ENCODE results near the gene PTPN2.

PTPN2 gene

DNA sequence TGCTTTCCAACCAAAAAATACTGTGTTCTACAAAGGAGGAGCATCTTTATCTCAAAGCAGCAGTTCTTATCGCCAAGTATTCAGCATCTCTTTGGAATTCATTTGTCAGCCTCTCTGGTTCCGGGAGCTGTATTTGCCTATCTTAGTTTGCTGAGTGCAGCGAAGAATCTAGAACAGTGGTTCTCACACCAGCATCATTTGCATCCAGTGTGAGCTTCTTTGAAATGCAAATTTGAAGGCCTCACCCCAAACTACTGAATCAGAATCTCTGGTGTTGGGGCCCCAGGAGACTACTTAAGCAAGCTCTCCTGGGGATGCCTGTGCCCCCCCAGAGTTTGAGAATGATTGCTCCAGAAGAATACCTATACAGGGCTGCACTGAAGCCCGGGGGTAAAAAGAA is 1.5 kb upstream of the PTPN2 start:
- Histone ChIP-seq H3K18ac (ENCODE audit: low read length) (no peak overlapping the region), H3K36me3 (replicated peaks in 1 of 2; ENCODE audit: control insufficient read depth in 2 of 2, insufficient read depth in 2 of 2, low read length in 2 of 2) (no peaks in the 10 kb centered on the region), H2AFZ (ENCODE audit: low read length) (no peak overlapping the region), H3K4me1 (ENCODE audit: control insufficient read depth in 2 of 2, insufficient read depth in 1 of 2, low read depth in 1 of 2, low read length in 2 of 2) (peaks cover 5 to 8% of the 10 kb centered on the region in 2 donors), H4K91ac (ENCODE audit: low read depth, low read length, poor library complexity) (no peak overlapping the region), H2BK120ac (ENCODE audit: low read depth, low read length) (no peak overlapping the region), H4K8ac (ENCODE audit: low read depth, low read length) (no peak overlapping the region), H2BK15ac (ENCODE audit: low read length) (no peak overlapping the region), H3K27ac (replicated peaks; ENCODE audit: low read length) (no peak overlapping the region), H2AK5ac (ENCODE audit: low read depth, low read length) (no peak overlapping the region), H2BK5ac (ENCODE audit: low read length) (no peak overlapping the region), H3K9me3 (replicated peaks in 1 of 2; ENCODE audit: control insufficient read depth in 2 of 2, insufficient read depth in 1 of 2, low read depth in 1 of 2, low read length in 2 of 2) (peaks cover under 1 to 5% of the 10 kb centered on the region in 2 donors), H3K14ac (ENCODE audit: low read length) (no peak overlapping the region), H3K27me3 (ENCODE audit: control insufficient read depth in 3 of 3, insufficient read depth in 3 of 3, low read depth in 1 of 3, low read length in 3 of 3) (no peaks in the 10 kb centered on the region), H3K4ac (ENCODE audit: low read length) (no peak overlapping the region), H3K23ac (ENCODE audit: low read depth, low read length, poor library complexity) (no peak overlapping the region), H3K79me1 (ENCODE audit: low read depth, low read length) (peaks cover 6% of the 10 kb centered on the region), H2BK12ac (ENCODE audit: low read length) (no peak overlapping the region), H3K4me3 (ENCODE audit: low read length in 2 of 2) (no peak overlapping the region), H3K4me2 (ENCODE audit: insufficient read depth, low read length, poor library complexity, severe bottlenecking) (no peak overlapping the region), H3K9ac (ENCODE audit: low read depth, low read length, poor library complexity) (no peak overlapping the region)
- no CpG with 5 or more reads among the region's 4 CpGs for WGBS, 2 donors (ENCODE audit: extremely low coverage in 2 of 2, insufficient read length in 2 of 2, insufficient replicate concordance in 1 of 2)
- DNase-seq (ENCODE audit: low spot score) = no peak

DNA sequence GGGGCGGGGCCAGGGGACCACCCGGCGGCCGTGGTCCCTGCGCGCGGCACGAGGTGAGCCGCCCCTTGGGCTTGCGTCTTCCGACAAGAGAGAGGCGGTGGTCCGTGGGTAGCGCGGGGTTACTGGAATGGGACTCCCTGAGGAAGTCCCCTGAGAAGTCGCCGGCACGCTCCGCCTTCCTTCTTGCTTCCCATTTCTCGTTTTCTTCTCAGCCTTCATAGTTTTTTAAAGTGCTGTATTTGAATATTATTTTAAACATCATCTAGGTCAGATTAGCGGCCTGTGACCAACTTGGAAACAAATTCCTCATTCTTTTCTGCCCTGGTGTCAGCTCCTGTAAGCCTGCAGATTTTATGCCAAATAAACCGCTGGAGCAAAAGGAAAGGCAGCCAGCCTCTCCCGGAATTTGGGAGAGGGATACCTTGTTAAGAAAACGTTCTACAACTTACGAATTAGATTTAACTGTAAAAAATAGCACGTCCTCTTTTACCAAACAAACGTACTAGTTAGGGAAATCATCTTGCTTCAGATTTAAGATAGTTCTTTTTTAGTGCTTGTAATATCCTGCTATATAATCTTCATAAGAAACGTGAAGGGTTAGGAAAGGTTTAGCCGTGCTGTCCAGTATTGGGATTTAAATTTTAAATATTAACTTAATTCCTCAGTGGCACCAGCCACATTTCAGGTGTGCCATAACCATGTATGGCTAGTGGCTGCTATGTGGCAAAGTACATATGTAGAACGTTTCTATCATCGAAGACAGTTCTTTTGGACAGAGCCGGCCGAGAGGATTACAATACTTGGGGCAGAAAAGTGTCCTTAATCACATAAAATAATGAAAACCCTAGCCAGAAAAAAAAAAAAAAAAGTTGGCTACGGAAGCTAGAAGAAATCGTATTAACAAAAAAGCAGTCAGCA is 628 bp upstream of the PTPN2 start:
- Histone ChIP-seq H4K91ac (ENCODE audit: low read depth, low read length, poor library complexity) (no peak overlapping the region), H3K4me3 (ENCODE audit: low read length in 2 of 2) (peak overlapping the region; percentile 79 to 94), H3K23ac (ENCODE audit: low read depth, low read length, poor library complexity) (no peak overlapping the region), H3K14ac (ENCODE audit: low read length) (no peak overlapping the region), H2BK12ac (ENCODE audit: low read length) (no peak overlapping the region), H3K9me3 (replicated peaks in 1 of 2; ENCODE audit: control insufficient read depth in 2 of 2, insufficient read depth in 1 of 2, low read depth in 1 of 2, low read length in 2 of 2) (no peaks in the 10 kb centered on the region), H3K27ac (replicated peaks; ENCODE audit: low read length) (no peak overlapping the region), H2BK15ac (ENCODE audit: low read length) (no peak overlapping the region), H3K36me3 (replicated peaks in 1 of 2; ENCODE audit: control insufficient read depth in 2 of 2, insufficient read depth in 2 of 2, low read length in 2 of 2) (no peaks in the 10 kb centered on the region), H3K27me3 (ENCODE audit: control insufficient read depth in 3 of 3, insufficient read depth in 3 of 3, low read depth in 1 of 3, low read length in 3 of 3) (no peaks in the 10 kb centered on the region), H3K4me1 (ENCODE audit: control insufficient read depth in 2 of 2, insufficient read depth in 1 of 2, low read depth in 1 of 2, low read length in 2 of 2) (peaks cover 7 to 8% of the 10 kb centered on the region in 2 donors), H2BK5ac (ENCODE audit: low read length) (no peak overlapping the region), H3K79me1 (ENCODE audit: low read depth, low read length) (peaks cover 6% of the 10 kb centered on the region), H3K9ac (ENCODE audit: low read depth, low read length, poor library complexity) (no peak overlapping the region), H3K18ac (ENCODE audit: low read length) (no peak overlapping the region), H2BK120ac (ENCODE audit: low read depth, low read length) (no peak overlapping the region), H4K8ac (ENCODE audit: low read depth, low read length) (no peak overlapping the region), H2AFZ (ENCODE audit: low read length) (peak overlapping the region; percentile 98), H3K4ac (ENCODE audit: low read length) (no peak overlapping the region), H3K4me2 (ENCODE audit: insufficient read depth, low read length, poor library complexity, severe bottlenecking) (peak overlapping the region; percentile 55), H2AK5ac (ENCODE audit: low read depth, low read length) (no peak overlapping the region)
- no peak for DNase-seq (ENCODE audit: low spot score)
- no CpG with 5 or more reads among the region's 35 CpGs for WGBS, 2 donors (ENCODE audit: extremely low coverage in 2 of 2, insufficient read length in 2 of 2, insufficient replicate concordance in 1 of 2)

DNA sequence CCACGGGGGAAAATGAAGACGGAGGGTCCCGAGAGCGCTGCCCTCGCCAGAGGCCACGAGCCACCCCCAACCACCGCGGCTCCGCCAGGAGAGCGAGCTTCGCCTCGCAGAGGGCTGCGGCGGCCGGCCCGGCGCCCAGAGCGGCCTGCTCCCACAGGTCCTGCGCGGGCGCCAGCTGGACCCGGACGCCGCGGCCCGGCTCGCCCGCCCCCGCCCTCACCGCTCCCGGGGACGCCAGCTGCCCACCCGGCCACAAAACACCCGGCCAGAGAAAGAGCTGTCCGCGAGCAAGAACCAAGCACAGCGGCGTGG is 709 bp downstream of the PTPN2 start:
- H3K23ac ChIP-seq (ENCODE audit: low read depth, low read length, poor library complexity) = no peak overlapping the region
- H3K4ac ChIP-seq (ENCODE audit: low read length) = peak overlapping the region; percentile 80
- peak overlapping the region; percentile 97 for H3K27ac ChIP-seq (replicated peaks; ENCODE audit: low read length)
- H3K4me1 ChIP-seq (ENCODE audit: control insufficient read depth in 2 of 2, insufficient read depth in 1 of 2, low read depth in 1 of 2, low read length in 2 of 2) = peaks cover 8 to 12% of the 10 kb centered on the region in 2 donors
- peak overlapping the region; percentile 38 for H2BK120ac ChIP-seq (ENCODE audit: low read depth, low read length)
- peak overlapping the region; percentile 98 for H2AFZ ChIP-seq (ENCODE audit: low read length)
- peak overlapping the region; percentile 91 for H2BK5ac ChIP-seq (ENCODE audit: low read length)
- H3K79me1 ChIP-seq (ENCODE audit: low read depth, low read length) = peaks cover 6% of the 10 kb centered on the region
- no peak overlapping the region for H4K91ac ChIP-seq (ENCODE audit: low read depth, low read length, poor library complexity)
- no peak overlapping the region for H2BK12ac ChIP-seq (ENCODE audit: low read length)
- no peak overlapping the region for H2BK15ac ChIP-seq (ENCODE audit: low read length)
- H3K36me3 ChIP-seq (replicated peaks in 1 of 2; ENCODE audit: control insufficient read depth in 2 of 2, insufficient read depth in 2 of 2, low read length in 2 of 2) = no peaks in the 10 kb centered on the region
- H4K8ac ChIP-seq (ENCODE audit: low read depth, low read length) = no peak overlapping the region
- peak overlapping the region; percentile 74 for H2AK5ac ChIP-seq (ENCODE audit: low read depth, low read length)
- peak overlapping the region; percentile 89 to 94 for H3K4me3 ChIP-seq (ENCODE audit: low read length in 2 of 2)
- peak overlapping the region; percentile 92 for H3K14ac ChIP-seq (ENCODE audit: low read length)
- H3K9me3 ChIP-seq (replicated peaks in 1 of 2; ENCODE audit: control insufficient read depth in 2 of 2, insufficient read depth in 1 of 2, low read depth in 1 of 2, low read length in 2 of 2) = no peaks in the 10 kb centered on the region
- DNase-seq (ENCODE audit: low spot score) = no peak
- H3K18ac ChIP-seq (ENCODE audit: low read length) = peak overlapping the region; percentile 97
- H3K27me3 ChIP-seq (ENCODE audit: control insufficient read depth in 3 of 3, insufficient read depth in 3 of 3, low read depth in 1 of 3, low read length in 3 of 3) = no peaks in the 10 kb centered on the region
- H3K9ac ChIP-seq (ENCODE audit: low read depth, low read length, poor library complexity) = peak overlapping the region; percentile 95
- peak overlapping the region; percentile 79 for H3K4me2 ChIP-seq (ENCODE audit: insufficient read depth, low read length, poor library complexity, severe bottlenecking)
- WGBS, 2 donors (ENCODE audit: extremely low coverage in 2 of 2, insufficient read length in 2 of 2, insufficient replicate concordance in 1 of 2) = no CpG with 5 or more reads among the region's 38 CpGs

DNA sequence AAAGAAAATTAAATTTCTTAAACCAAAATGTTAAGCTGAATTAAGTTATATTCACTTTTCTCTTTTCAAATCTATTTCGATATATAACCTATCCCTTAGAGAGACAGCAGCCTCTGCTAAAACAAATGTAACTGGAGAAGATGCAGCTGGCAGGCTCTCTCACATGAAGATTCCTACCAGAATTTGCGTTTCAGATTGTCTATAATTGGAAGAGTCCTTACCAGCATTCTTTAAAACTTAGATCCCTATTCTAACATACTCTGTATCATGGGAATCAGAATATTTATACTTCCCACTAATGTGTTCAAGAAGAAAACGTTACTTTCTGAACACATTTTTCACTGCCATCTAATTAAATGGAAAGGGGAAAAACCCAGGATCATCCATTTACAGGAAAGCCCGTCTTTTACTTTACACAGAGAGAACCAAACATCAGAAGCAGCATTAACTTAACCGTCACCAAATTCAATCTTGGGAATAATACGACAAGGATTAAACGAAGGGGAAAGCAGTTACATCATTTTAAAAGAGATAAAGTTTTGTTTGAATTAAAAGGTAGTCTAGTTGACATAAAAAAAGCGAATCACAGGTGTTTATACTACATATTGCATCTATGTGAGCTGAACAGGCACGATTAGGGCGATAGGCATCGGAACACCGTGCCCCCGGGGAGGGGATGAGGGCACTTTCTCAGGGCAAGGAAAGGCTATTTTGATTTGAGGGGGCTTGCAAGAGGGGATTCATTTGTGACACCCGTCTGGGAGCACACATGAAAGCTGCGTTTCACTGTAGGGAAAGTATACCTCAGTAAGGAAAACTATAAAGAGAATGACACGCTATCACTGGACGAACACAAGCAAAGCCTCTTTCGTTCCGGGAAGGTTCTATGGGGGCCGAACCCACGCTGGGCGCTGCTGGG is 1.3 kb downstream of the PTPN2 start:
- Histone ChIP-seq H3K79me1 (ENCODE audit: low read depth, low read length) (peaks cover 6% of the 10 kb centered on the region), H2BK120ac (ENCODE audit: low read depth, low read length) (peak overlapping the region; percentile 38), H3K14ac (ENCODE audit: low read length) (peak overlapping the region; percentile 92), H3K23ac (ENCODE audit: low read depth, low read length, poor library complexity) (no peak overlapping the region), H3K9me3 (replicated peaks in 1 of 2; ENCODE audit: control insufficient read depth in 2 of 2, insufficient read depth in 1 of 2, low read depth in 1 of 2, low read length in 2 of 2) (no peaks in the 10 kb centered on the region), H2AFZ (ENCODE audit: low read length) (peak overlapping the region; percentile 98), H3K36me3 (replicated peaks in 1 of 2; ENCODE audit: control insufficient read depth in 2 of 2, insufficient read depth in 2 of 2, low read length in 2 of 2) (no peaks in the 10 kb centered on the region), H3K4me2 (ENCODE audit: insufficient read depth, low read length, poor library complexity, severe bottlenecking) (peak overlapping the region; percentile 79), H2BK15ac (ENCODE audit: low read length) (no peak overlapping the region), H3K9ac (ENCODE audit: low read depth, low read length, poor library complexity) (peak overlapping the region; percentile 95), H3K18ac (ENCODE audit: low read length) (peak overlapping the region; percentile 97), H4K91ac (ENCODE audit: low read depth, low read length, poor library complexity) (no peak overlapping the region), H2AK5ac (ENCODE audit: low read depth, low read length) (peak overlapping the region; percentile 74), H3K27me3 (ENCODE audit: control insufficient read depth in 3 of 3, insufficient read depth in 3 of 3, low read depth in 1 of 3, low read length in 3 of 3) (no peaks in the 10 kb centered on the region), H3K4ac (ENCODE audit: low read length) (no peak overlapping the region), H2BK12ac (ENCODE audit: low read length) (no peak overlapping the region), H3K4me3 (ENCODE audit: low read length in 2 of 2) (peak overlapping the region; percentile 89 to 94), H3K27ac (replicated peaks; ENCODE audit: low read length) (peak overlapping the region; percentile 97), H2BK5ac (ENCODE audit: low read length) (peak overlapping the region; percentile 91), H4K8ac (ENCODE audit: low read depth, low read length) (no peak overlapping the region), H3K4me1 (ENCODE audit: control insufficient read depth in 2 of 2, insufficient read depth in 1 of 2, low read depth in 1 of 2, low read length in 2 of 2) (peaks cover 8 to 12% of the 10 kb centered on the region in 2 donors)
- whole genome bisulfite sequencing, 2 donors (ENCODE audit: extremely low coverage in 2 of 2, insufficient read length in 2 of 2, insufficient replicate concordance in 1 of 2) = no CpG with 5 or more reads among the region's 22 CpGs
- no peak for DNase-seq (ENCODE audit: low spot score)
